HG02973 (cell line): ENCODE data around the gene FOXP1.

Experiments
- ATAC-seq: cut with Tn5 transposase; IDR thresholded peaks from one replicate; pipeline ENCODE4 v1.9.1; 2021; ENCODE audit warnings: moderate library complexity; ENCODE audit not compliant: unreplicated experiment

FOXP1 gene

DNA sequence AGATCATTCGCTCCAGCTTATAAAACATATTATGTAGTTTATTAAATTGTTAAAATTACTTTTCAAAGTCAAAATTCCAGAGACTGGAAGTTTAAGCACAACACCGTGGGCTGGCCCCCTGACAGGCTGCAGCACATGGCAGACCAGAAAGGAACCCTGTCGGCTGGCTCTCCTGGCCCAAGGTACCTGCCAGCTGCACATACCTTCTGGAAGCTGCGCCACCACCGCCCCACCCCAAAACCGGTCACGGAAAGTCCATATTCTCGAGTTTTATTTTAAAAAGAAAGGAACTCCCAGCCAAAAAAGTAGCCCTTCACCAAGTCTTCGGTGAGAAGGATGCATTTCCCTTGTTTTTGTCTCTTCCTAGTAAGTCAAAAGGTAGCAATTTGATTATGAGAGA is 94.6 kb downstream of the FOXP1 start:
- ATAC-seq = no peak

GRCh38 chr3:71488391-71488809 is 95.1 kb downstream of the FOXP1 start:
- no peak for ATAC-seq

- no peak for ATAC-seq
Observed at GRCh38 chr3:71487418-71487817, 96.1 kb downstream of the FOXP1 start.

DNA sequence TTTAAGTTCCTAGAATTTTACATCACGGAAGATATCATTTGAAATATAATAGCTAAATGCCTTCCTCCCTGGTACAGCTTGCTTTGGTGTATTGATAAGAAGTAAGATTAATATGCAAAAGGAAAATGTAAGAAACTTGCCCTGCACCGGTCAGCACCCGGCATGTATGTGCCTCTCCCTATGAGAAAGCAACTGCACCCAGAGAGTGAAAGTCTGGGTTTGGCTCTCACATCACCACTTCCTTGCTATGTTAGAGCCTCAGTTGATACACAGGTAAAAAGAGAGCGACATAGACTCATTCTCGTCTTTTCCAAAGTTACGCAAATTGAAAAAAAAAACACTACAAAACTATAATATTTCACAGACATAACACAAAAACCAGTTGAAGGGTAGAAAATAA is 96.7 kb downstream of the FOXP1 start:
- ATAC-seq = no peak

DNA sequence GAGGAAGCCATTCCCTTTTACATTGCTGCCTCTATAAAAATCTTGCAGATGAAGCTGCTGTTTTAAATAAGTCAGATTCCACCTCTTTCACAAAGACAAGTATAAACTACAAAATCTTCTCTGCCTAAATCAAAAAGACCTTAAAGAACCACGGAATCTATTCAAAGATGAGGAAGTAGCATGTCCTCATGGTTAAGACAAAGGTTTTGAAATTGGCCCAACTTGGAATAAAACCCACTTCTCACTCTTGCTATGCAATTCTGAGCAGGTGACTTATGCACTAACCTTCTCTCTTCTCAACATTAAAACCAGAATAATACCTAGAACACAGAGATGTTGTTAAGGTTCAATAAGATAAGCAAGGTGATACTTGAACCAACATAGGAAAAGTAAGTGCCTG is 97.6 kb downstream of the FOXP1 start:
- no peak for ATAC-seq

GRCh38 chr3:71484452-71484851 is 99.1 kb downstream of the FOXP1 start:
- no peak for ATAC-seq

DNA sequence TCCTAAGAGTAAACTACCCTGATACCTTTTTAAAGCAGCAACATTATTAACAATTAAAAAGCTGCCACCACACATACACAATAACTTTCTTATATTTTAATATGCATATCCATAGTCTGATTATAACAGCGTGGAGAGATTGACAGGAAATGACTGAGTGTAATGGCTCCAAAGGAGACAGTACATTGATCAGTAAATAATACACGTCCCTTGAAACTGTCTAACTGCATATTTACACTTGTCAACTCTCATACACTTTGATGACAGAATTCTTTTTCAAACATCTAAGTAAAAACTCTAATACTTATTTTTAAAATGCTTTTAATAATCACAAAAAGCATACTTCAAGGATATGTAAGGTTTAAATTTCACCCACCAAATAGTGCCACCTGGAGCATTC is 99.5 kb downstream of the FOXP1 start:
- ATAC-seq = no peak

GRCh38 chr3:71482771-71483170 is 100.8 kb downstream of the FOXP1 start:
- ATAC-seq = no peak

DNA sequence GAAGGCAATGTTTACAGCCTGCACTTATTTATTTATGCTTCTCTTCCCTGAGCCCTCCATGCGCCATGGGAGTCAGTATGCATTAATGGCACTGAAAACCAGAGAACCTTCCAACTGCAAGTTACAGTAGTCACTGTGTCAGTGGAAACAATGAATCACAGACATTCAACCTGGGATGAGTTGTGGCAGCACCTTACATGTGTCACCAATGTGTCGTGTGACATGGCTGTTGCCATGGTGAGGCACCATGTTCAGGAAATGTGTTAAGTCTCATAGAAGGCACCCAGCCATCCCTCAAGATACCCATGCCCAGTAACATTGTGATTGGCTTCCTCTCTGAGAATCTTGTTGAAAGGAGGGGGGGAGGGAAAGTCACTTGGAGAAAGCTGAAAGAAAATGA is 105.0 kb downstream of the FOXP1 start:
- no peak for ATAC-seq

DNA sequence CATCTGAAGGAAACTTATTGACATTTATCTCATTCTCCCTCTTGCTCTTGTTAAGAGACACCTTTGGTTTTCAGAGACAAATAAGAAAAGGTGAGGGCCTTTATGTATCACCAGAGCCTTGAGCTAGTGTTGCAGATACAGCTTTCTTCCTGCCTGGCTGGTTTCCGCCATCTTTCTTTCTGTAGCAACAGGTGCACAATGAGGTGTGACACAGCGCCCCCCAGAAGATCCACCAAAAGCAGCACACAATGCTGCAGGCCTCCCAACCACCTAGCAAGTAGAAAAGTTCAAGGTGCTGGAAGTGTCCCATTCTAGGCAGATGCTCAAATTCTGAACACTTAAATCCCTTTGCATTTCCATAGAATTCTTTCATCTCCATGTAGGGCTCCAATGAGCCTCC is 106.6 kb downstream of the FOXP1 start:
- no peak for ATAC-seq

GRCh38 chr3:71469138-71469435 is 114.4 kb downstream of the FOXP1 start:
- ATAC-seq = no peak

DNA sequence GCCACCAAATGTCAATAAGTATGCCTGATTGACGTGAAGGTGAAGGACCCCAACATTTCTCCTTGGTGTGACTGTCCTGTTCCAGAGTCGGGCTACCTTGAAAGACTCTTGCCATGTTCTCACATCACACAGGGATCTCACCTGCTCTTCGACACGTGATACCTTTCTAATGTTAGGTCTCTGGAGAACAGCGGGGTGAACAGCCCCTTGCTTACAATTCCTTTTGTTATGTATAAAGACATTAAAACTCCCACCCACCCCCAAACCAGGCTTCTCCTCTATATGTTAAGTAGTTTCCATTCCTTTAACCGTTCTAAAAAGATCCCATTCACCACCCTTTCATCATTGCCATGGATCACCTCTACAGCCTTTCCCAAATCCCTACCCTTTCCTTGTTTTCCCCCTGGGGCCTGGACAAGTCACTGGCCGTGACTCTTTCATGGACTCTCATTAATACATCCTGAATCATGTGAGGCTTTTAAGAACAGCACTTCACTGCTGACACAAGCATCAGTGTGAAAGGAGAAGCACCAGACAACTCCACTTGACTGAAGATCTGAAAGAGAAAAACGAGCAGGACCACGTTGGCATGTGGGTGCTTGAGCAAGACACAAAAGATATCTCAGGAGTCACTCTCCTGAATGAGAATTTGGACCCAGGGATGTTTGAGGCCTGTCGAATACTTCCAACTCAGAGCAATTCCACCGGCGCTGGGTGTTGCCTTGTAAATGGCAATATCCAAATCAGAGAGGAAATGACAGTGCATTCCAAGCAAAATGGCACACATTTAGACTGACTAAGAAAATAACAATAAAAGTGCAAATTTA is 115.0 kb downstream of the FOXP1 start:
- no peak for ATAC-seq

DNA sequence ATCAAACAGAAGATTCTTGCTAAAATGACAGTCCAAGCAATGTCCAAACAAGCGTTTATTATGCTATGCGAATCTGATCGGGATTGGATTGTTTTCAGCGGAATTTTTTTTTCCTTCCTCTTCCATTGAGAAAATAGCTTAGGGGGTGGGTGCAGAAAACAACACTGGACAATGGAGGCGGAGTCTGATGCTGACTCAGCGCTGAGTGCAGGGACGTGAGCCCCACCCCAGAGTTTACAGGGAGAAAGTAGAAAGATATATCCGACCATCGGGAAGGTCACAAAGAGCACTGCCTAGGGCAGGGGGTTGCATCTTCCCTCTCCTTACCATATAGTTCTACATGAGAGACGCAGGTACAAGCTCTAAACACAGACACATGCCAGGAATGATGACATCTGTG is 117.0 kb downstream of the FOXP1 start:
- ATAC-seq = no peak

GRCh38 chr3:71465371-71466036 is 118.0 kb downstream of the FOXP1 start:
- ATAC-seq = no peak

DNA sequence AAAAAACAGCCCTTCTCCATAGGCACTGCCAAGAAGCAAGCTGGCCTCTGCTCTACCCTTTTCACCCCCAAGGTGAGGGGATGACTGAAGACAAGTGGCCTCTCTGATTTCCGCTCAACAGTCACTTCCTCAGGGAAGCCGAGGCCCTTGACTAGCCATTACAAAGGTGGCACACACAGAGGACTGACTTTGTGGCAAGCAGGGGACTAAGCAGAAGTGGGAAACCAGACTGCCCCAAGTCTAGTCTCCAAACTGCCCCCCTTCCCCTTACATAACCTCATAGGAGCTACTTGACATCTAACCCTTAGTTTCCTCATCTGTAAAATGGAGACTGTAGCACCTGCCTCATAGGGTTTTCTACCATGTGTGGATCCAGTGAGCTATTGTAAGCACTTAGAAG is 118.9 kb downstream of the FOXP1 start:
- no peak for ATAC-seq

DNA sequence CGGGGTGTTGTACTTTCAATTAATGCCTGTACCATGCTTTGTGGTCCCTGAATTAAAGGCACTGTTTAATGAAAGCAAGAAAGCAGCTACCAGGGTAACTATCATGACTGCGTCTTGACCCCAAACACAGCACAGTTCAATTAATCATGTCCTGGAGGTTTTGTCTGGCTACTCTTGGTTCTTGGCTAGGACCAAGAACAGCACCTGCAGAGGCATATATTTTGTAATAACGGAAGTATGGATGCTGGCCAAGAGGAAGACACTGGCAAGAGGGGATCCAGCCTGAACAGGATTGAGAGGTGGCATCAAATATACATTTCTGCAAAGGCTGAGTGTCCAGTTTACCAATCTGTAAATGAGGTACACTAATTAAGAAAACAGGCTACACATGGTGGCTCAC is 119.9 kb downstream of the FOXP1 start:
- ATAC-seq = no peak

DNA sequence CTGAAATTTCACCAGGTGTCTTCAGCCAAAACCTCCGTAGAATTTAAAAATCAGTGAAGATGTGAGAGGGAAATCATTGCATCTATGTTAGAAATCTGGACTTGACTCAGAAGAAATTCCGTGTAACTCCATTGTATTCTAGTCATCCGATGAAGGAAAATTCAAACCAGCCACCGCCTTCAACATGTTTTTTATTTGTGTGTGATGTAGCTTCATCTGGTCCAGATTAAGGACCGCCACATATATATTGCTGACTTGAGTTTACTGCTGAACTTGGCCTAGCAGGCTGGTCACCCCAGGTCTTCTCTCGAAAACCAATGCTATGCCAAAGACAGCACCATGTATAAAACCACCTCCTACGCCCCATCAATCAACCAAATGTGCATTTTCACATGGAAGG is 120.9 kb downstream of the FOXP1 start:
- no peak for ATAC-seq

GRCh38 chr3:71461749-71462483 is 121.6 kb downstream of the FOXP1 start:
- no peak for ATAC-seq

DNA sequence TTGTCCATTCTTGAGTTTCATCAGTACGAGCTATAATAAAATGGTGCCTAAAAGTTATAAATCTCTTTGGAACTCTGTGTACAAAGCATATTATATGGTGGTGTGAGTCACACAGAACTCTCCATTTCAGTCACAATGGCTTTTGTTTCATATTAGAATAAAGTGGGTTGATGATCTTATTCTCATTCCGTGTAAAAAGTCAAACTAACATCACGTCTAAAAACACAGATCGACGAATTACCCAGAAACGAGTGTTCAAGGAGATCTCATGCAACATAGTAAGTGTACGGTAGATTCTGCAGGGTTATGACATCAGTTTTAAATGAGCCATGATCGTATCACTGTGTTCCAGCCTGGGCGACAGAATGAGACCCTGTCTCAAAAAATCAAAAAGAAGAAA is 122.4 kb downstream of the FOXP1 start:
- no peak for ATAC-seq

DNA sequence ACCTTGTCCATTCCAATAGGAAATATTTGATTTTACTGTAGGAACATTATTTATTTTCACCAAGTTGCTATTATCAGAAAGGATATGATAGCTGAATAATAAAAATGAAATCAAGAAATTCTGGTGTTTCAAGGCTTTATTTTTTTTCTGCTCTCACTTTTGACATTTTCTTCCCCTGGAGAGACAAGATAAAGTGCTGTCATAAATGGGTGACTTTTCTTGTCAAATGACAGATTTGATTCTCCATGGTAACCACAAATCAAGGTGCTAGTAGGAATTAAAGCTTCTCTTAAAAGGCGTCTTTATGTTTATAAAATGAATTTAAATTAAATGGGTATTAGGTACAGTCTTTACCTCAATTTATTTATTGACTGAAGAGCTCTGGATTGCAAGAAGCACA is 124.6 kb downstream of the FOXP1 start:
- no peak for ATAC-seq

DNA sequence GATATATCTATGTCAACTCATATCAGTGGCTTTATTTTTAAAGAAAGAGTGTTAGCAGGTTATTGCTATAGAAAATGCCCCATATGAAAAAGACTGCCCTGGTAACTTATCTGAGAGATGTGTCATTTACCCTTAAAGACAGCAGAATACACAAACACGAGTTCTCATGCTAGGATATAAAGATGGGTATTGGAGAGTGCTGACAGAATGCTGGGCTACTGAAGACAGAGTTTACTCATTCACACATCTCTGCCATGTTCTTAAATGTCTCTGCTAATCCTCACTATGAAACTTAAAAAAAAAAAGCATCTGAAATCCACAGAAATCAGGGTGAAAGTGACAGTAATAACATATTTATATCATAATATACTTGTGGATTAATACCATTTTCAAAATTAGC is 126.7 kb downstream of the FOXP1 start:
- no peak for ATAC-seq

GRCh38 chr3:71456156-71456555 is 127.4 kb downstream of the FOXP1 start:
- ATAC-seq = no peak
